Endodermal cell (in vitro differentiated cells): ENCODE data around the gene EPHB1. TPM values are rescaled to one million over a fixed set of nuclear protein-coding genes. Genes with fewer than 3 reads are reported as not detected.
A peak's percentile ranks its signal among the peaks of the same experiment; 100 is the strongest.

Experiments
- DNase-seq: peaks from one replicate; pipeline ENCODE4 v3.0.0-alpha.2; 2017
- H3K27ac ChIP-seq: 2 replicates; pipeline ENCODE4 v1.5.1; 2013; ENCODE audit warnings: mild to moderate bottlenecking, low read depth, low read length, moderate library complexity
- H3K27me3 ChIP-seq: 2 replicates; pipeline ENCODE4 v1.6.1; 2013; ENCODE audit warnings: mild to moderate bottlenecking, low read length, moderate library complexity; ENCODE audit not compliant: insufficient read depth, control insufficient read depth, poor library complexity, severe bottlenecking
- H3K36me3 ChIP-seq: 2 replicates; pipeline ENCODE4 v1.7.0; 2013; ENCODE audit warnings: mild to moderate bottlenecking, low read length, moderate library complexity; ENCODE audit not compliant: control insufficient read depth, insufficient read depth
- H3K4me1 ChIP-seq: one replicate; pipeline ENCODE4 v1.7.0; 2013; ENCODE audit warnings: low read length; ENCODE audit not compliant: control insufficient read depth, insufficient read depth
- H3K4me3 ChIP-seq: 2 replicates; pipeline ENCODE4 v1.5.1; 2013; ENCODE audit warnings: mild to moderate bottlenecking, low read length, moderate library complexity
- H3K9ac ChIP-seq: 2 replicates; pipeline ENCODE4 v1.6.1; 2013; ENCODE audit warnings: mild to moderate bottlenecking, low read length, moderate library complexity; ENCODE audit not compliant: poor library complexity, severe bottlenecking; ENCODE audit errors: extremely low read depth
- H3K9me3 ChIP-seq: 2 replicates; pipeline ENCODE4 v1.6.1; 2013; ENCODE audit warnings: mild to moderate bottlenecking, low read length, moderate library complexity; ENCODE audit not compliant: control insufficient read depth
- H3K27ac Mint-ChIP-seq: 2 replicates; pipeline ENCODE4 v1.8.0; 2020; ENCODE audit warnings: mixed read lengths
- H3K27me3 Mint-ChIP-seq: 2 replicates; pipeline ENCODE4 v1.8.0; 2021; ENCODE audit warnings: mild to moderate bottlenecking, mixed read lengths; ENCODE audit not compliant: insufficient read depth
- H3K36me3 Mint-ChIP-seq: 2 replicates; pipeline ENCODE4 v1.8.0; 2020; ENCODE audit warnings: low read depth, mixed read lengths
- H3K4me1 Mint-ChIP-seq: 2 replicates; pipeline ENCODE4 v1.8.0; 2020; ENCODE audit warnings: mixed read lengths
- H3K4me3 Mint-ChIP-seq: 2 replicates; pipeline ENCODE4 v1.8.0; 2020; ENCODE audit warnings: mild to moderate bottlenecking, moderate library complexity, mixed read lengths
- H3K9me3 Mint-ChIP-seq: 2 replicates; pipeline ENCODE4 v1.8.0; 2020; ENCODE audit warnings: mild to moderate bottlenecking, mixed read lengths
- WGBS, 2 experiments: methylation state at CpG; one replicate each; pipeline versions ENCODE4 v1.1.5 to v1.1.7; 2013; ENCODE audit warnings: missing lambda C conversion rate in 2 of 2, mixed read lengths in 1 of 2; ENCODE audit not compliant: insufficient coverage in 1 of 2, insufficient read length in 1 of 2; 5-methylcytosine and 5-hydroxymethylcytosine counted together
- total RNA-seq, 2 donors: library from RNA; stranded (reverse); fragmentation: NEBNext Ultra II Directional in 1 of 2; extraction: Animal tissue kit (Norgen Biotek cat#: 25700) in 1 of 2; gene quantifications; 2 replicates in 1 of 2; 3 replicates in 1 of 2; pipeline ENCODE4 v1.2.1, GENCODE V29; 2021
- TF ChIP-seq, protein P1 (sequence below): fragments of 200-600 bp; sonication (generic); conservative IDR thresholded peaks from 2 replicates; pipeline ENCODE4 v1.5.0; 2021; ENCODE audit warnings: antibody characterized with exemption, mild to moderate bottlenecking

EPHB1 gene
- total RNA-seq, 2 donors from 2014 or later, result 2.9 to 3.6 TPM

DNA sequence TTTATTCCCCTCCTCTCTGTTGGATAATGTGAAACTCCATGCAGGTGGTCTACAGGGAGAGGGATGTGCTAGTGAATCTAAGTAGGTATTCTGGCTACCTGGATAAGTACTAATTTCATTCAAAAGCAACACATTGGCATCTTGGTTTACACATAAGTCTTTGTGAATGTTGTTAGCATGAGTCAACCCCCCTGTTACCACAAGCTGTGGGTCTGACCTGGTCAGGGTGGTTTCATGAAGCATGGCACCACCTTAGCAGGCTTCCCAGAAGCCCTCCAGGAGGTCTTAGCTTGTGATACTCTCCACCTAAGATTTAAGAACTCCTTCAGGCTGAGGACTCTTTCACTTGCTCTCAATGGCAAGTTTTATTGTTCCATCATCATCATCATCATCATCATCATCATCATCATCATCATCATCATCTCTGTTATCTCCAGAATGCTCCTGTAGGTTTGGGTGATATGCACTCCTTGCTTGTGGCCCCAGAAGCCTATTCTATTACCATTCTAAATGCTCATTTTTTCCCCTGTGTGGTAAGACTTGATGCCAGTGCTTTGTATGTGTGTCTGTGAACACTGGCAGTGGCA lies 62.8 kb downstream of the EPHB1 start:
- H3K9ac ChIP-seq, result no peak overlapping the region
- Mint-ChIP-seq H3K9me3 (no peaks in the 10 kb centered on the region), H3K36me3 (no peaks in the 10 kb centered on the region), H3K27ac (no peak overlapping the region), H3K4me1 (peaks cover 16% of the 10 kb centered on the region), H3K27me3 (peaks cover 2% of the 10 kb centered on the region), H3K4me3 (no peak overlapping the region)
- peaks cover 7% of the 10 kb centered on the region for H3K27me3 ChIP-seq
- no peak overlapping the region for H3K4me3 ChIP-seq
- H3K36me3 ChIP-seq, result no peaks in the 10 kb centered on the region
- H3K27ac ChIP-seq, result no peak overlapping the region
- H3K9me3 ChIP-seq, result no peaks in the 10 kb centered on the region
- no peak for DNase-seq
- TF ChIP-seq, protein P1, sequence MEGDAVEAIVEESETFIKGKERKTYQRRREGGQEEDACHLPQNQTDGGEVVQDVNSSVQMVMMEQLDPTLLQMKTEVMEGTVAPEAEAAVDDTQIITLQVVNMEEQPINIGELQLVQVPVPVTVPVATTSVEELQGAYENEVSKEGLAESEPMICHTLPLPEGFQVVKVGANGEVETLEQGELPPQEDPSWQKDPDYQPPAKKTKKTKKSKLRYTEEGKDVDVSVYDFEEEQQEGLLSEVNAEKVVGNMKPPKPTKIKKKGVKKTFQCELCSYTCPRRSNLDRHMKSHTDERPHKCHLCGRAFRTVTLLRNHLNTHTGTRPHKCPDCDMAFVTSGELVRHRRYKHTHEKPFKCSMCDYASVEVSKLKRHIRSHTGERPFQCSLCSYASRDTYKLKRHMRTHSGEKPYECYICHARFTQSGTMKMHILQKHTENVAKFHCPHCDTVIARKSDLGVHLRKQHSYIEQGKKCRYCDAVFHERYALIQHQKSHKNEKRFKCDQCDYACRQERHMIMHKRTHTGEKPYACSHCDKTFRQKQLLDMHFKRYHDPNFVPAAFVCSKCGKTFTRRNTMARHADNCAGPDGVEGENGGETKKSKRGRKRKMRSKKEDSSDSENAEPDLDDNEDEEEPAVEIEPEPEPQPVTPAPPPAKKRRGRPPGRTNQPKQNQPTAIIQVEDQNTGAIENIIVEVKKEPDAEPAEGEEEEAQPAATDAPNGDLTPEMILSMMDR, result no peak
- H3K4me1 ChIP-seq, result peaks cover 9% of the 10 kb centered on the region

DNA sequence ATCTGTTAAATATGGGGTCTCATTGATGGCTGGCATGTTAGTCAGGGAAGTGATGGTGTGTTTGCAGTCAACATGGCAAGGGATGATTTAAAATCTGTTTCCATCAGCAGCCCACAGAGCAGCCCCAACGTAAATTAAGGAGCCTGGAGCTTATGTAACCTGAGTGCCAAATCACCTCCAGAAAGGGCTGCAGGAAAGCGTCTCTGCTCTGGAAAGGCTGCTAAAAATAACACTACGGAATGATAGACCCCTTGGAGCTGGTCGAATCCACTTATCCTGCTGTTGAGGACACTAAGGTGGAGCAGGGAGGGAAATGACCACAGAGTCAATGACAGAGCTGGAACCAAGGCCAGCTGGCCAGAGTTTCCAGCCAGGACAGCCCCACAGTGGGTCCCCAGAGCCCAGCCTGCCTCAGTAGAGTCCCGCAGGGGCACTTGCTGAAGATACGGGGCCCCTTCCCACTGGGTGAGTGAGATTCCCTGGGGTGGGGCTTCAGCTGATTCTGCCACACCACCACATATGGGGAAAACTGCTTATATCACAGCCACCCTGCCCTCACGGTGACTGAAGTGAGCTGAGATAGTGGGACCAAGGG lies 63.5 kb downstream of the EPHB1 start:
- H3K9me3 ChIP-seq, result no peaks in the 10 kb centered on the region
- H3K36me3 Mint-ChIP-seq, result no peaks in the 10 kb centered on the region
- peaks cover 2% of the 10 kb centered on the region for H3K27me3 Mint-ChIP-seq
- H3K4me1 ChIP-seq, result peaks cover 9% of the 10 kb centered on the region
- no peak overlapping the region for H3K27ac Mint-ChIP-seq
- peaks cover 16% of the 10 kb centered on the region for H3K4me1 Mint-ChIP-seq
- WGBS, 2 experiments, result 76 to 82% methylated on average over 6 to 7 of the region's 7 CpGs
- H3K4me3 ChIP-seq, result no peak overlapping the region
- no peaks in the 10 kb centered on the region for H3K9me3 Mint-ChIP-seq
- H3K36me3 ChIP-seq, result no peaks in the 10 kb centered on the region
- TF ChIP-seq, protein P1, result no peak
- H3K27ac ChIP-seq, result no peak overlapping the region
- peaks cover 7% of the 10 kb centered on the region for H3K27me3 ChIP-seq
- H3K9ac ChIP-seq, result no peak overlapping the region
- no peak overlapping the region for H3K4me3 Mint-ChIP-seq
- DNase-seq, result peak; percentile 32

DNA sequence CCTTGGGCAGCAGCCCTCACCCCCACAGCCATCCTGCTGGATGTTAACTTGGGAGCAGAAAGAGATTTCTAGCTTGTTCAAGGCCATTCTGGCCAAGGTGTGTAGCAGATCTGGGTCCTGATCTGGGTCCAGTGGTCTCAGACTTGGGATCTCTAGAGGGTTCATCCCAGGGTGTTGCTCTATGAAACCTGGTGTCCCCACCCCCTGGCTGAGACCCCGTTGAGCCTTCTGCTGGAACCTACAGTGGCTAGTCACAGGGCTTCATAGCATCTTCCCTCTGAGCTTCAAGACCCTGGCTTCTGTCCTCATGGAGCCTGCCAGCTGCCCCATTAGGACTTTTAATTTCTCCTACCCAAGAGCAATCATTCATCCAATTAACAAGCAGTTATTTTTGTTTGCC lies 64.3 kb downstream of the EPHB1 start:
- no peak overlapping the region for H3K27ac Mint-ChIP-seq
- DNase-seq, result peak; percentile 37
- H3K9me3 Mint-ChIP-seq, result no peaks in the 10 kb centered on the region
- no peak overlapping the region for H3K4me3 Mint-ChIP-seq
- H3K36me3 Mint-ChIP-seq, result no peaks in the 10 kb centered on the region
- peaks cover 2% of the 10 kb centered on the region for H3K27me3 Mint-ChIP-seq
- Histone ChIP-seq H3K36me3 (no peaks in the 10 kb centered on the region), H3K27ac (no peak overlapping the region), H3K9ac (no peak overlapping the region), H3K4me1 (peaks cover 9% of the 10 kb centered on the region), H3K27me3 (peaks cover 7% of the 10 kb centered on the region), H3K4me3 (no peak overlapping the region), H3K9me3 (no peaks in the 10 kb centered on the region)
- TF ChIP-seq, protein P1, result no peak
- peaks cover 12% of the 10 kb centered on the region for H3K4me1 Mint-ChIP-seq
- WGBS, 2 experiments, result 73 to 97% methylated on average over 1 of the region's 1 CpG
